HS-5 (cell line): ENCODE data around the gene HERC5.
A peak's percentile ranks its signal among the peaks of the same experiment; 100 is the strongest.
"Not testable (repeated sequence)": the region's sequence is repeated elsewhere in the genome, so short reads cannot be mapped to it uniquely, and the experiment has no call there.

Experiments
- DNase-seq: peaks from one replicate; pipeline ENCODE4 v3.0.0-alpha.2; 2012; ENCODE audit warnings: low read depth

The HERC5 gene

GRCh38 chr4:88456670-88457306 lies at the start of gene HERC5:
Gene HERC5 (plus strand): TSS chr4:88457119. CDS start chr4:88457270, 151 bp downstream.
- peak; percentile 85 for DNase-seq

GRCh38 chr4:88409206-88409605 lies 47.7 kb upstream of the HERC5 start:
- DNase-seq, result no peak

GRCh38 chr4:88409789-88410188 lies 47.1 kb upstream of the HERC5 start:
- DNase-seq, result no peak

GRCh38 chr4:88411491-88412096 lies 45.3 kb upstream of the HERC5 start:
- DNase-seq, result no peak

- DNase-seq, result no peak
Observed at GRCh38 chr4:88413801-88414200, 43.1 kb upstream of the HERC5 start.

DNA sequence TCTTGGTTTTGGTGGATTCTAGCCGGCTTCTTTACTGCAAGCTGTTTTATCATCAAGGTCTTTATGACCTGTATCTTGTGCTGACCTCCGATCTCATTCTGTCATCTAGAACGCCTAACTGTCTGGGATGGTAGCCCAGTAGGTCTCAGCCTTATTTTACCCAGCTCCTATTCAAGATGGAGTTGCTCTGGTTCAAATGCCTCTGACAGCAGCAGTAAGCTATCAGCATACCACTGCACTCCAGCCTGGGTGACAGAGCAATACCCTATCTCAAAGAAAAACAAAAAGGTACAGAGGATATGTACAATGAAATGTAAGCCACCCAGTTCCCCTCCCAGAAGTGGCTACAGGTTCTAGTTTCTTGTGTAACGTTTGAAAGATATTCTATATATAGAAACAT lies 42.2 kb upstream of the HERC5 start:
- DNase-seq, result no peak

DNA sequence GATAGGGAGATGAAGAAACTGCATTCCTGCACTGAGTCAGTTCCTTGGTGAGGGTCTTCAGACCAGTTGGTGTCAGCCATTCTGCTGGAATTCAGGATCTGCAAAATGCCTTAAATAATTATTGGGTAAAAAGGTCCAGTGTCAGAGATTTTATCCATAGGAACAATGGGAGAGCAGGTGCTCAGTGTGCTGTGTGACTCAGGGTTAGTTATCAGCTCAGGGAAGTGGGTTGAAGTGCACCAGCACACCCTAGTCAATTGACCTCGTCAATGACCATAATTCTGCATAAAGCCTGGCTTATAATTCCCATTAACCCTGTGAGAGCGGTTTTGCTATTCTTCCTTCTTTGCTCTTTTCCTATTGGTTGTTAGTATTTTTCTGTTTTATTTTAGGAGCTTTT lies 40.9 kb upstream of the HERC5 start:
- DNase-seq, result no peak

- DNase-seq, result no peak
Observed at GRCh38 chr4:88418411-88418810, 38.5 kb upstream of the HERC5 start.

- no peak for DNase-seq
Observed at GRCh38 chr4:88419874-88420273, 37.0 kb upstream of the HERC5 start.

GRCh38 chr4:88420844-88421243 lies 36.1 kb upstream of the HERC5 start:
- DNase-seq, result no peak

DNA sequence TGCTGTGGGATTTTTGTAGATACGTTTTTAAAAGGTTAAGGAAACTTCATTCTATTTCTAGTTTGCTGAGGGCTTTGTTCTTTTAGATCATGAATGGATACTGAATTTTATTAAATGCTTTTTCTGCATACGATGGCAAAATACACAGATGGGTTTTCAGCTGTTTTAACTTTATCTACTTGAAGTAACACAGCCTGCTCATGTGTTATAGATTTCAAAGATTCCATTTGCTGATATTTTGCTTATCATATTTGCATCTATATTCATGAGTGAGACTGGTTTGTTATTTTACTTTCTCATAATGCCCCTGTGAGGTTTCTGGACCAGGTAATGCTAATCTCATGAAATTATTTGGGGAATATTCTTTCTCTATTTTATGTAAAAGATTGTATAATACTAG lies 34.5 kb upstream of the HERC5 start:
- DNase-seq, result no peak

DNA sequence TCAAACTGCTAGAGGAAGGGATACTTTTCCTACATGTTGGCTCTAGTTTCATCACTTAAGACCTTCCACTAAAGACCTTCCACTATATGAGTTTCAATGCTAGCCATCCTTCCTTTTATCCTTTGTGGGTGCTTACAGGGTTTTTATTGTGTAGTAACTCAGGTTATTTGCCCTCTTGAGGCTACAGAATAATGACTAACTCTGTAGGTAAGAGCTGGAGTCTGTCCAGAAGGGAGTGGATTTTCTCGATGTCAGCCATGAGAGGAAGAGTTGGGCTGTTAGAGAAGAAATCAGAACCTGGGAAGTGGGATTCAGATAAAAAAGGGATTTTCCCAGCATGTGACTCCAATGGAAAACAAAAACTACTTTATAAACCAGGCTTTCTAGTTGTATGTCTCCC lies 27.5 kb upstream of the HERC5 start:
- no peak for DNase-seq

- no peak for DNase-seq
Observed at GRCh38 chr4:88435987-88436693, 20.8 kb upstream of the HERC5 start.

DNA sequence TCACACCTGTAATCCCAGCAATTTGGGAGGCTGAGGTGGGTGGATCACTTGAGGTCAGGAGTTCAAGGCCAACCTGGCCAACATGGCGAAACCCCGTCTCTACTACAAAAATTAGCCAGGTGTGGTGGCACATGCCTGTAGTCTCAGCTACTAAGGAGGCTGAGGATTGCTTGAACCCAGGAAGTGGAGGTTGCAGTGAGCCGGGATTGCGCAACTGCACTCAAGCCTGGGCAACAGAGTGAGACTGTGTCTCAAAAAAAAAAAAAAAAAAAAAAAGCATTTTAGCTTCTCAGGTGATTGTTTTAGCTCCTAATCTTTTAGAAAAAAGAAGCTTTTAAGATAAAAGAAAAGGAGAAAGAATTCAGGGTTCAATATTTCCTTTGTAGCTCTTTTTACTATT lies 19.0 kb upstream of the HERC5 start:
- DNase-seq, result not testable (repeated sequence)

DNA sequence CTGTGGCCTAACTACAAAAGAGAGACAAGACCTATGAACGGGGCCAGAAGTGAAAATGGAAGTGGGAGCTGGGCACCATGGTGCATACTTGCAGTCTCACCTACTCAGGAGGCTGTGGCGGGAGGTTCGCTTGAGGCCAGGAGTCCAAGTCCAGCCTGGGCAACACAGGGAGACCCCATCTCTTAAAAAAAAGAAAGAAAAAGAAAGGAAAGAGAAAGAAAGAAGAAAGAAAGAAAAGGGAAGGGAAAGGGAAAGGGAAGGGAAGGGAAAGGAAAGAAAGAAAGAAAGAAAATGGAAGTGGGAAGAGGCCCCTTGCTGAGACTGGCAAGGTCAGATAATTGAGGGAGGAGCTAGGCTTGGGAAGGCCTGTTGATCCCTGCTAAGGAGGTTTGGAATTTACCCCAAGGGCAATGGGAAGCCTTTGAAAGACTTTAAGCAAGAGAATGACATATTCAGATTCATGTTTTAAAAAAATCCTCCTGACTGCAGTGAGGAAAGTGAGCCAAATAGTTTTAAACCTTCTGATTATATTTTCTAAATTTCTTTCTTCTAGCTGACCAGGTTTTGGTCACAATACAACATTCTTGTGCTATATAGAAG lies 17.7 kb upstream of the HERC5 start:
- DNase-seq, result no peak

GRCh38 chr4:88440146-88440545 lies 16.8 kb upstream of the HERC5 start:
- DNase-seq, result no peak

GRCh38 chr4:88441696-88442095 lies 15.2 kb upstream of the HERC5 start:
- no peak for DNase-seq

DNA sequence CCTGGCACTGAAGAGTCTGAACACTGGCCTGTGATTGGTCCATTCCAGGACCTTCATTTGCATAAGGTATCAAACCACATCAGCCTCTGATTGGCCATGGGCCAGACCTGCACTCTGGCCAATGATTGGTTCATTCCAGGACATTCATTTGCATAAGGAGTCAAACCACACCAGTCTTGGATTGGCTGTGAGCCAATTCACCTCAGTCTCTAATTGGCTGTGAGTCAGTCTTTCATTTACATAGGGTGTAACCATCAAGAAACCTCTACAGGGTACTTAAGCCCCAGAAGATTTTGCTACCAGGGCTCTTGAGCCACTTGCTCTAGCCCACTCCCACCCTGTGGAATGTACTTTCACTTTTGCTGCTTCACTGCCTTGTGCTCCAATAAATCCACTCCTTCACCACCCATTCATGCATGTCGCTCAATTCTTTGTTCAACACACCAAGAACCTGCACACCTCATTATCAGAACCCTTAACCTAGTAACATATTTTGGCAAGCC lies 14.2 kb upstream of the HERC5 start:
- DNase-seq, result no peak

DNA sequence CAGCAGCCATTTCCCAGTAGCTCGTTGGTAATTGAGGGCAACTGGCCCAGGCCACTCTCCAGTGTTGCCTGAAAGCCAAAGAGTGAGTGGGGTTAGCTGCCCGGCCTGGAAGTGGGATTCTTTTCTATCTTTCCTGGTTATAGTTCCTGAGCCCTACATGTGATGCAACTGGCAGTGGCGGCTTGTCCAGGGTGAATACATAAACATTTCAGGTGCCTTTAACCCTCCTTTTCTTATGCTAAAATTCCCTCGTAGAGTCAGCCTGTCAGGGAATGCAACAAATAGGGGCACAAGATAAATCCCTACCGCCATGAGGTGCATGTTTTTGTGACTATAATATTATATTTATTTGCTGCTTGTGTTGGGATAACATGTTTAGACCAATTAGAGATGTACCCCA lies 13.4 kb upstream of the HERC5 start:
- no peak for DNase-seq

- no peak for DNase-seq
Observed at GRCh38 chr4:88445252-88445651, 11.7 kb upstream of the HERC5 start.

- no peak for DNase-seq
Observed at GRCh38 chr4:88446124-88446523, 10.8 kb upstream of the HERC5 start.

DNA sequence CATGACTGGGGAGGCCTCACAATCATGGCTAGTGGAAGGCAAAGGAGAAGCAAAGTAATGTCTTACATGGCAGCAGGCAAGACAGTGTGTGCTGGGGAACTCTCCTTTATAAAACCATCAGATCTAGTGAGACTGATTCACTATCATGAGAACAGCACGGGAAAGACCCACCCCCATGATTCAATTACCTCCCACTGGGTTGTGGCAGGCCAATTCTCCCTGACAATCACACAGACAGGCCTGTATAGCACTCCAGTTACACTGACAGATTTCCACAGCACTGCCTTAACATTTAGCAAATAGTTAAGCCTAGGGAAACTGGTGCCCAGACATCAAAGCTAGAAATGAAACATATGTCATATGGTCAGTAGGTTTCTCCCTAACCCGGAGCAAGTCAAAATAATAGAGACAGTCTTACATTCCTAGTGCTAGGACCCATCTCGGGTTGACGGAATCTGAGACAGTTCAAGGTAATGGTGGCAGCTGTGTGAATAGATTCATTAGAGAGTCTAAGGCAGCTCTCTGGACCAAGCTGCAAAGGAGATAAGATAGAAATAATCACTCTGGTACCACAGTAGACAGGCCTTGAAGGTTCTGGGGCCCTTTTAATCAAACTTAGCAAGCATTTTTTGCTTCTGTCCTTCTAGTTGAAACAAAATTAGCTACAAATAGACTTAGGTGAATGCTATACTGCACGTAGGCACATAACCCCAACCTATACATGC lies 9.4 kb upstream of the HERC5 start:
- no peak for DNase-seq
